Neural cell (in vitro differentiated cells): ENCODE data around the gene RC3H2. TPM values are rescaled to one million over a fixed set of nuclear protein-coding genes. Genes with fewer than 3 reads are reported as not detected.

Source experiments
- H2AFZ ChIP-seq: fragments of 200-600, 300-800 bp; sonication (generic), shearing (Covaris generic); 2 replicates; pipeline ENCODE4 v1.6.0; 2014; ENCODE audit warnings: low read depth, mild to moderate bottlenecking, antibody characterized with exemption, low read length, moderate library complexity
- H3F3A ChIP-seq: fragments of 200-600 bp; shearing (Covaris generic); 2 replicates; pipeline ENCODE4 v1.6.1; 2016; ENCODE audit warnings: mild to moderate bottlenecking, moderate library complexity, mixed read lengths, antibody characterized with exemption, low read length; ENCODE audit not compliant: insufficient read depth, poor library complexity, severe bottlenecking
- H3K27ac ChIP-seq: fragments of 200-600, 300-800 bp; sonication (generic), shearing (Covaris generic); 2 replicates; pipeline ENCODE4 v1.5.1; 2014; ENCODE audit warnings: mild to moderate bottlenecking, low read length, moderate library complexity
- H3K27me3 ChIP-seq: fragments of 300-800, 200-600 bp; sonication (generic), shearing (Covaris generic); 2 replicates; pipeline ENCODE4 v1.6.0; 2014; ENCODE audit warnings: mild to moderate bottlenecking, low read depth, low read length, moderate library complexity; ENCODE audit not compliant: insufficient read depth
- H3K36me3 ChIP-seq: fragments of 300-800, 200-600 bp; sonication (generic), shearing (Covaris generic); 2 replicates; pipeline ENCODE4 v1.5.1; 2014; ENCODE audit warnings: mild to moderate bottlenecking, antibody characterized with exemption, low read length, moderate library complexity; ENCODE audit not compliant: insufficient read depth
- H3K4me2 ChIP-seq: fragments of 300-800, 200-600 bp; sonication (generic), shearing (Covaris generic); 2 replicates; pipeline ENCODE4 v1.6.0; 2014; ENCODE audit warnings: mild to moderate bottlenecking, low read length
- H3K4me3 ChIP-seq: fragments of 300-800, 200-600 bp; sonication (generic), shearing (Covaris generic); 2 replicates; pipeline ENCODE4 v1.5.1; 2014; ENCODE audit warnings: mild to moderate bottlenecking, low read length, moderate library complexity
- H3K79me2 ChIP-seq: fragments of 200-600 bp; shearing (Covaris generic); replicated peaks from 2 replicates; pipeline ENCODE4 v1.6.0; 2014; ENCODE audit warnings: mild to moderate bottlenecking, low read length, moderate library complexity; ENCODE audit not compliant: insufficient read depth
- H3K9ac ChIP-seq: fragments of 300-800, 200-600 bp; sonication (generic), shearing (Covaris generic); 2 replicates; pipeline ENCODE4 v1.6.1; 2016; ENCODE audit warnings: mild to moderate bottlenecking, low read length, mixed read lengths
- H3K9me2 ChIP-seq: fragments of 200-600 bp; shearing (Covaris generic); 2 replicates; pipeline ENCODE4 v1.6.1; 2016; ENCODE audit warnings: mild to moderate bottlenecking, low read length, mixed read lengths; ENCODE audit not compliant: insufficient read depth
- H3K9me3 ChIP-seq: fragments of 200-600, 300-800 bp; sonication (generic), shearing (Covaris generic); 2 replicates; pipeline ENCODE4 v1.6.1; 2016; ENCODE audit warnings: mild to moderate bottlenecking, mixed run types, low read length, moderate library complexity, mixed read lengths
- H4K20me1 ChIP-seq: fragments of 200-600 bp; shearing (Covaris generic); 2 replicates; pipeline ENCODE4 v1.6.1; 2016; ENCODE audit warnings: mild to moderate bottlenecking, mixed run types; ENCODE audit not compliant: insufficient read depth
- EP300 ChIP-seq: fragments of 450-650 bp; conservative IDR thresholded peaks from 2 replicates; pipeline ENCODE4 v1.6.1; 2014; ENCODE audit warnings: antibody characterized with exemption, mild to moderate bottlenecking, moderate library complexity; ENCODE audit not compliant: poor library complexity, severe bottlenecking
- EZH2 ChIP-seq: fragments of 200-600, 300-800 bp; shearing (Covaris generic), sonication (generic); IDR thresholded peaks from 2 replicates; pipeline ENCODE4 v1.6.1; 2014; ENCODE audit warnings: antibody characterized with exemption, low read length, borderline replicate concordance, mild to moderate bottlenecking; ENCODE audit not compliant: insufficient read depth, poor library complexity, severe bottlenecking
- MXI1 ChIP-seq: fragments of 450-650 bp; conservative IDR thresholded peaks from 2 replicates; pipeline ENCODE4 v1.6.1; 2014; ENCODE audit warnings: antibody characterized with exemption, mild to moderate bottlenecking; ENCODE audit not compliant: poor library complexity, severe bottlenecking
- POLR2AphosphoS5 ChIP-seq: IDR thresholded peaks from 2 replicates; pipeline ENCODE4 v1.6.1; 2012
- RAD21 ChIP-seq: fragments of 450-650 bp; conservative IDR thresholded peaks from 2 replicates; pipeline ENCODE4 v1.6.1; 2014; ENCODE audit warnings: antibody characterized with exemption, mild to moderate bottlenecking, moderate library complexity
- SMC3 ChIP-seq: fragments of 450-650 bp; conservative IDR thresholded peaks from 2 replicates; pipeline ENCODE4 v1.6.1; 2014; ENCODE audit warnings: antibody characterized with exemption, mild to moderate bottlenecking, moderate library complexity; ENCODE audit not compliant: poor library complexity
- TAF1 ChIP-seq: IDR thresholded peaks from 2 replicates; pipeline ENCODE4 v1.6.1; 2012; ENCODE audit warnings: low read depth
- polyA plus RNA-seq: library from polyadenylated mRNA; depleted of rRNA; stranded (reverse); fragments of >200 nt; gene quantifications from 2 replicates; pipeline ENCODE4 v1.2.3, GENCODE V29; 2014
- TF ChIP-seq, protein P1 (sequence below): IDR thresholded peaks from 2 replicates; pipeline ENCODE4 v1.6.1; 2012; ENCODE audit warnings: borderline replicate concordance
- TF ChIP-seq, protein P2 (sequence below): fragments of 450-650 bp; IDR thresholded peaks from 2 replicates; pipeline ENCODE4 v1.5.1; 2014; ENCODE audit warnings: antibody characterized with exemption, mild to moderate bottlenecking, moderate library complexity; ENCODE audit not compliant: poor library complexity, severe bottlenecking

The RC3H2 gene
- polyA plus RNA-seq, 1 donor from 2014 or later: 34.8 TPM

DNA sequence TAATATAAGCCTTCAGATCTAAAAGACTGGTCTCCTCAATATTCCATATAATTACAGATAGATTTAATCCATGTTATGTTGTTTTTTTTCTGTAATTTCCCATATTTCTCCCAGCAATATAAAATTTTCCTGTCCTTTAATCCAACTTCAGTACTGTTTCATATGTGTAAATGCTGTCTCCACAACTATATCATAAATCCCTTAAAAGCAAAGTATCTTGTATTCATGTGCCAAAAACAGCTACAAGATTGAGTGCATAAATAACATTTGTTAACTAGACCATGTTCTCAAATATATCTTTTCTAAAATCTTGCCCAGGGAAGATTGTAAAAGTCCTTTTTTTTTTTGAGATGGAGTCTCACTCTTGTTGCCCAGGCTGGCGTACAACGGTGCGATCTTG, 41.8 kb downstream of the RC3H2 start:
- no peak for TF ChIP-seq MXI1
- TF ChIP-seq POLR2AphosphoS5: no peak
- TF ChIP-seq, protein P1, sequence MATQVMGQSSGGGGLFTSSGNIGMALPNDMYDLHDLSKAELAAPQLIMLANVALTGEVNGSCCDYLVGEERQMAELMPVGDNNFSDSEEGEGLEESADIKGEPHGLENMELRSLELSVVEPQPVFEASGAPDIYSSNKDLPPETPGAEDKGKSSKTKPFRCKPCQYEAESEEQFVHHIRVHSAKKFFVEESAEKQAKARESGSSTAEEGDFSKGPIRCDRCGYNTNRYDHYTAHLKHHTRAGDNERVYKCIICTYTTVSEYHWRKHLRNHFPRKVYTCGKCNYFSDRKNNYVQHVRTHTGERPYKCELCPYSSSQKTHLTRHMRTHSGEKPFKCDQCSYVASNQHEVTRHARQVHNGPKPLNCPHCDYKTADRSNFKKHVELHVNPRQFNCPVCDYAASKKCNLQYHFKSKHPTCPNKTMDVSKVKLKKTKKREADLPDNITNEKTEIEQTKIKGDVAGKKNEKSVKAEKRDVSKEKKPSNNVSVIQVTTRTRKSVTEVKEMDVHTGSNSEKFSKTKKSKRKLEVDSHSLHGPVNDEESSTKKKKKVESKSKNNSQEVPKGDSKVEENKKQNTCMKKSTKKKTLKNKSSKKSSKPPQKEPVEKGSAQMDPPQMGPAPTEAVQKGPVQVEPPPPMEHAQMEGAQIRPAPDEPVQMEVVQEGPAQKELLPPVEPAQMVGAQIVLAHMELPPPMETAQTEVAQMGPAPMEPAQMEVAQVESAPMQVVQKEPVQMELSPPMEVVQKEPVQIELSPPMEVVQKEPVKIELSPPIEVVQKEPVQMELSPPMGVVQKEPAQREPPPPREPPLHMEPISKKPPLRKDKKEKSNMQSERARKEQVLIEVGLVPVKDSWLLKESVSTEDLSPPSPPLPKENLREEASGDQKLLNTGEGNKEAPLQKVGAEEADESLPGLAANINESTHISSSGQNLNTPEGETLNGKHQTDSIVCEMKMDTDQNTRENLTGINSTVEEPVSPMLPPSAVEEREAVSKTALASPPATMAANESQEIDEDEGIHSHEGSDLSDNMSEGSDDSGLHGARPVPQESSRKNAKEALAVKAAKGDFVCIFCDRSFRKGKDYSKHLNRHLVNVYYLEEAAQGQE: no peak
- no peak for TF ChIP-seq RAD21
- no peak for TF ChIP-seq EZH2
- TF ChIP-seq SMC3: no peak
- H3K27ac ChIP-seq: no peak overlapping the region

DNA sequence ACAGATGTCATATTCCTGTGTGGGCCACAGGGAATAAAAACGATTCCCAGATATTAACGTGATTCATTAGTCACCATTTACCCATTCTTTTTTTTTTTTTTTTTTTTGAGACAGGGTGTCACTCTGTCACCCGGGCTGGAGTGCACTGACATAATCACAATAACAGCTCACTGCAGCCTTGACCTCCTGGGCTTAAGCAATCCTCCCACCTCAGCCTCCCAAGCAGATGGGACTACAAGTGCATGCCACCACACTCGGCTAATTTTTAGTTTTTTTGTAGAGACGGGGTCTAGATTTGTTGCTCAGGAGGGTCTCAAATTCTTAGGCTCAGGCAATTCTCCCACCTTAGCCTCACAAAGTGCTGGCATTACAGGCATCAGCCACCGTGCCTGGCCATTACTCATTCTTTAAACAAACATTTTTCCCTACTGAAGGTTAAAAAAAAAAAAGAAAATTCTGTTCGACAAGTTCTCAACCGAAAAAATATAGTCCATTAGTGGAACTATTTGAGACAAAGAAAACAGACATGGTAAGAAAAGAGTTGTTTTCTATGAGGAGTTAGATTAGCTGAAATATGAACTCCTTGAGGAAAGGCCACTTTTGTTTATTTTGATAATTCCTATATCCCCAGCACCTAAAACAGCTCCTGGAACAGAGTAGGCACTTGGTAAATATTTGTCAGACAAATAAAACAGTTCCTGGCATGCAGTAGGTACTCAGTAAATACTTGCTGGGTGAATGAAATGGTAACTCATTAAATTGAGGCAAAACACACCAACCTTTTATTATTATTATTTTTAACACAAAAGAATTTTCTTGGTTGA, 44.6 kb downstream of the RC3H2 start:
- Histone ChIP-seq H2AFZ (no peak overlapping the region), H3K27ac (no peak overlapping the region), H3K79me2 (no peaks in the 10 kb centered on the region), H3K4me3 (no peak overlapping the region), H3K4me2 (no peak overlapping the region), H3K36me3 (peaks cover 21% of the 10 kb centered on the region), H3F3A (no peaks in the 10 kb centered on the region), H3K9ac (no peak overlapping the region), H3K9me2 (no peaks in the 10 kb centered on the region), H3K27me3 (no peaks in the 10 kb centered on the region), H4K20me1 (no peaks in the 10 kb centered on the region), H3K9me3 (no peaks in the 10 kb centered on the region)
- TF ChIP-seq EP300 (no peak), RAD21 (no peak), EZH2 (no peak), SMC3 (no peak), MXI1 (no peak), TAF1 (no peak), POLR2AphosphoS5 (no peak)
- TF ChIP-seq, protein P2, sequence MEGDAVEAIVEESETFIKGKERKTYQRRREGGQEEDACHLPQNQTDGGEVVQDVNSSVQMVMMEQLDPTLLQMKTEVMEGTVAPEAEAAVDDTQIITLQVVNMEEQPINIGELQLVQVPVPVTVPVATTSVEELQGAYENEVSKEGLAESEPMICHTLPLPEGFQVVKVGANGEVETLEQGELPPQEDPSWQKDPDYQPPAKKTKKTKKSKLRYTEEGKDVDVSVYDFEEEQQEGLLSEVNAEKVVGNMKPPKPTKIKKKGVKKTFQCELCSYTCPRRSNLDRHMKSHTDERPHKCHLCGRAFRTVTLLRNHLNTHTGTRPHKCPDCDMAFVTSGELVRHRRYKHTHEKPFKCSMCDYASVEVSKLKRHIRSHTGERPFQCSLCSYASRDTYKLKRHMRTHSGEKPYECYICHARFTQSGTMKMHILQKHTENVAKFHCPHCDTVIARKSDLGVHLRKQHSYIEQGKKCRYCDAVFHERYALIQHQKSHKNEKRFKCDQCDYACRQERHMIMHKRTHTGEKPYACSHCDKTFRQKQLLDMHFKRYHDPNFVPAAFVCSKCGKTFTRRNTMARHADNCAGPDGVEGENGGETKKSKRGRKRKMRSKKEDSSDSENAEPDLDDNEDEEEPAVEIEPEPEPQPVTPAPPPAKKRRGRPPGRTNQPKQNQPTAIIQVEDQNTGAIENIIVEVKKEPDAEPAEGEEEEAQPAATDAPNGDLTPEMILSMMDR: no peak
- TF ChIP-seq, protein P1: no peak

More for the DNA sequence above, 41.8 kb downstream of the RC3H2 start:
- no peaks in the 10 kb centered on the region for H3K27me3 ChIP-seq
- no peaks in the 10 kb centered on the region for H4K20me1 ChIP-seq
- no peak overlapping the region for H3K9ac ChIP-seq
- H3K79me2 ChIP-seq: no peaks in the 10 kb centered on the region
- H3K4me3 ChIP-seq: no peak overlapping the region
- H3K36me3 ChIP-seq: peaks cover 12% of the 10 kb centered on the region
- H3F3A ChIP-seq: no peaks in the 10 kb centered on the region
- H2AFZ ChIP-seq: no peak overlapping the region
- no peaks in the 10 kb centered on the region for H3K9me3 ChIP-seq
- H3K9me2 ChIP-seq: no peaks in the 10 kb centered on the region
- no peak overlapping the region for H3K4me2 ChIP-seq
